Thyroid gland (tissue), 4 donors: ENCODE results near the gene SYNC.
"Not testable (repeated sequence)": the region's sequence is repeated elsewhere in the genome, so short reads cannot be mapped to it uniquely, and the experiment has no call there.

Source experiments
- POLR2A ChIP-seq, 2 donors: fragments of 450-650 bp; IDR thresholded peaks; one replicate each; pipeline ENCODE4 v1.6.1; 2017; ENCODE audit warnings: antibody characterized with exemption in 2 of 2, mild to moderate bottlenecking in 2 of 2, moderate library complexity in 1 of 2
- TF ChIP-seq, protein P1 (sequence below), 6 experiments: fragments of 200-600 bp in 3 of 6; fragments of 450-650 bp in 3 of 6; sonication (generic) in 3 of 6; IDR thresholded peaks; one replicate each; pipeline ENCODE4 v1.5.1; 2016 to 2019; ENCODE audit warnings: antibody characterized with exemption in 6 of 6, mild to moderate bottlenecking in 2 of 6, inconsistent platforms in 1 of 6, moderate library complexity in 1 of 6

- TF ChIP-seq, protein P1, sequence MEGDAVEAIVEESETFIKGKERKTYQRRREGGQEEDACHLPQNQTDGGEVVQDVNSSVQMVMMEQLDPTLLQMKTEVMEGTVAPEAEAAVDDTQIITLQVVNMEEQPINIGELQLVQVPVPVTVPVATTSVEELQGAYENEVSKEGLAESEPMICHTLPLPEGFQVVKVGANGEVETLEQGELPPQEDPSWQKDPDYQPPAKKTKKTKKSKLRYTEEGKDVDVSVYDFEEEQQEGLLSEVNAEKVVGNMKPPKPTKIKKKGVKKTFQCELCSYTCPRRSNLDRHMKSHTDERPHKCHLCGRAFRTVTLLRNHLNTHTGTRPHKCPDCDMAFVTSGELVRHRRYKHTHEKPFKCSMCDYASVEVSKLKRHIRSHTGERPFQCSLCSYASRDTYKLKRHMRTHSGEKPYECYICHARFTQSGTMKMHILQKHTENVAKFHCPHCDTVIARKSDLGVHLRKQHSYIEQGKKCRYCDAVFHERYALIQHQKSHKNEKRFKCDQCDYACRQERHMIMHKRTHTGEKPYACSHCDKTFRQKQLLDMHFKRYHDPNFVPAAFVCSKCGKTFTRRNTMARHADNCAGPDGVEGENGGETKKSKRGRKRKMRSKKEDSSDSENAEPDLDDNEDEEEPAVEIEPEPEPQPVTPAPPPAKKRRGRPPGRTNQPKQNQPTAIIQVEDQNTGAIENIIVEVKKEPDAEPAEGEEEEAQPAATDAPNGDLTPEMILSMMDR (IDR thresholded peaks at IDR 0.05), result not testable (repeated sequence)
- TF ChIP-seq POLR2A (IDR thresholded peaks at IDR 0.05), result not testable (repeated sequence)
Observed at GRCh38 chr1:32696996-32697395, 5.6 kb downstream of the SYNC start.
